NB4 (cell line): ENCODE results near the gene ABHD5.
"Not testable (repeated sequence)": the region's sequence is repeated elsewhere in the genome, so short reads cannot be mapped to it uniquely, and the experiment has no call there.

Source experiments
- DNase-seq: peaks from one replicate; pipeline ENCODE4 v3.0.0; 2010; ENCODE audit warnings: low read depth
- H3K4me3 ChIP-seq: one replicate; pipeline ENCODE4 v1.5.1; 2011; ENCODE audit warnings: mild to moderate bottlenecking, low read depth, low read length, moderate library complexity
- MAX ChIP-seq: IDR thresholded peaks from 2 replicates; pipeline ENCODE4 v1.6.1; 2011; ENCODE audit warnings: low read depth, low read length
- MYC ChIP-seq: IDR thresholded peaks from 2 replicates; pipeline ENCODE4 v1.6.1; 2011; ENCODE audit warnings: low read depth, low read length
- POLR2A ChIP-seq: IDR thresholded peaks from 2 replicates; pipeline ENCODE4 v1.6.1; 2011; ENCODE audit warnings: mild to moderate bottlenecking; ENCODE audit not compliant: insufficient read length; ENCODE audit errors: extremely low read depth
- TF ChIP-seq, protein P1 (sequence below): IDR thresholded peaks from one replicate; pipeline ENCODE4 v1.5.1; 2012; ENCODE audit warnings: low read depth, low read length

Gene ABHD5

GRCh38 chr3:43674345-43675085 is 16.2 kb upstream of the ABHD5 start:
- no peak for TF ChIP-seq POLR2A
- no peak for TF ChIP-seq MAX
- TF ChIP-seq, protein P1, sequence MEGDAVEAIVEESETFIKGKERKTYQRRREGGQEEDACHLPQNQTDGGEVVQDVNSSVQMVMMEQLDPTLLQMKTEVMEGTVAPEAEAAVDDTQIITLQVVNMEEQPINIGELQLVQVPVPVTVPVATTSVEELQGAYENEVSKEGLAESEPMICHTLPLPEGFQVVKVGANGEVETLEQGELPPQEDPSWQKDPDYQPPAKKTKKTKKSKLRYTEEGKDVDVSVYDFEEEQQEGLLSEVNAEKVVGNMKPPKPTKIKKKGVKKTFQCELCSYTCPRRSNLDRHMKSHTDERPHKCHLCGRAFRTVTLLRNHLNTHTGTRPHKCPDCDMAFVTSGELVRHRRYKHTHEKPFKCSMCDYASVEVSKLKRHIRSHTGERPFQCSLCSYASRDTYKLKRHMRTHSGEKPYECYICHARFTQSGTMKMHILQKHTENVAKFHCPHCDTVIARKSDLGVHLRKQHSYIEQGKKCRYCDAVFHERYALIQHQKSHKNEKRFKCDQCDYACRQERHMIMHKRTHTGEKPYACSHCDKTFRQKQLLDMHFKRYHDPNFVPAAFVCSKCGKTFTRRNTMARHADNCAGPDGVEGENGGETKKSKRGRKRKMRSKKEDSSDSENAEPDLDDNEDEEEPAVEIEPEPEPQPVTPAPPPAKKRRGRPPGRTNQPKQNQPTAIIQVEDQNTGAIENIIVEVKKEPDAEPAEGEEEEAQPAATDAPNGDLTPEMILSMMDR: no peak
- TF ChIP-seq MYC: no peak
- DNase-seq: no peak
- H3K4me3 ChIP-seq: no peak overlapping the region

GRCh38 chr3:43675593-43675992 is 15.1 kb upstream of the ABHD5 start:
- no peak for DNase-seq
- no peak overlapping the region for H3K4me3 ChIP-seq
- TF ChIP-seq, protein P1: no peak
- TF ChIP-seq MAX (no peak), MYC (no peak), POLR2A (no peak)

DNA sequence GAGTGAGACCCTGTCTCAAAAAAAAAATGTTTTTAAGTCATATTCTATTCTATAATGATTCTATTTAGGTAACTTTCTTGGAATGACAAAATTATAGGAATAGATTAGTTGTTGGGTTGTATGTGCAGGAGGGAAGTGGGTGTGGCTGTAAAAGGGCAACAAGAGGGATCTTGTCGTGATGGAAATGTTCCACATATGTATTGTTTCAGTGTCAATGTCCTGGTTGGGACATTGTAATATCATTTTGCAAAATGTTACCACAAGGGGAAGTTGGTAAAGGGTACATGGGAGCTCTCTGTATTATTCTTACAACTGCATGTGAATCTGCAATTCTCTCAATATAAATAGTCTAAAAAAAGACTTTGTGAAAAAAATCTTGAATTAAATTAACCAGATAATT is 14.3 kb upstream of the ABHD5 start:
- no peak overlapping the region for H3K4me3 ChIP-seq
- TF ChIP-seq POLR2A (no peak), MYC (no peak), MAX (no peak)
- TF ChIP-seq, protein P1: no peak
- no peak for DNase-seq

DNA sequence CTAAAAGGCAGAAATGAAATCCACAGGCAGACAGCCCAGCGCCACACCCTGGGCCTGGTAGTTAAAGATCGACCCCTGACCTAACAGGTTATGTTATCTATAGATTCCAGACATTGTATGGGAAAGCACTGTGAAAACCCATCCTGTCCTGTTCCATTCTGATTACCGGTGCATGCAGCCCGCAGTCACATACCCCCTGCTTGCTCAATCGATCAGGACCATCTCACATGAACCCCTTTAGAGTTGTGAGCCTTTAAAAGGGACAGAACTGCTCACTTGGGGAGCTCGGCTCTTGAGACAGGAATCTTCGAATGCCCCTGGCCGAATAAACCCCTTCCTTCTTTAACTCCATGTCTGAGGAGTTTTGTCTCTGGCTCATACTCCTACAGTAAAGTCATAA is 12.4 kb upstream of the ABHD5 start:
- not testable (repeated sequence) for DNase-seq, H3K4me3 ChIP-seq

DNA sequence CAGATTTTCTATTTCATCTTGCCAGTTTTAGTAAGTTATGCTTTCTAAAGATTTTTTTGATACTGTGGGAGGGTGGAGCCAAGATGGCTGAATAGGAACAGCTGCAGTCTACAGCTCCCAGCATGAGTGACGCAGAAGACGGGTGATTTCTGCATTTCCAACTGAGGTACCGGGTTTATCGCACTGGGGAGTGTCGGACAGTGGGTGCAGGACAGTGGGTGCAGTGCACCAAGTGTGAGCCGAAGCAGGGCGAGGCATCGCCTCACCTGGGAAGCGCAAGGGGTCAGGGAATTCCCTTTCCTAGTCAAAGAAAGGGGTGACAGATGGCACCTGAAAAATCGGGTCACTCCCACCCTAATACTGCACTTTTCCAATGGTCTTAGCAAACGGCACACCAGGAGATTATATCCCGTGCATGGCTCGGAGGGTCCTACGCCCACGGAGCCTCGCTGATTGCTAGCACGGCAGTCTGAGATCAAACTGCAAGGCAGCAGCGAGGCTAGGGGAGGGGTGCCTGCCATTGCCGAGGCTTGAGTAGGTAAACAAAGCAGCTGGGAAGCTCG is 11.8 kb upstream of the ABHD5 start:
- H3K4me3 ChIP-seq, DNase-seq: not testable (repeated sequence)

DNA sequence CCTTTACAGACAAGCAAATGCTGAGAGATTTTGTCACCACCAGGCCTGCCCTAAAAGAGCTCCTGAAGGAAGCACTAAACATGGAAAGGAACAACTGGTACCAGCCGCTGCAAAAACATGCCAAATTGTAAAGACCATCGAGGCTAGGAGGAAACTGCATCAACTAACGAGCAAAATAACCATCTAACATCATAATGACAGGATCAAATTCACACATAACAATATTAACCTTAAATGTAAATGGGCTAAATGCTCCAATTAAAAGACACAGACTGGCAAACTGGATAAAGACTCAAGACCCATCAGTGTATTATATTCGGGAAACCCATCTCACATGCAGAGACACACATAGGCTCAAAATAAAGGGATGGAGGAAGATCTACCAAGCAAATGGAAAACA is 9.9 kb upstream of the ABHD5 start:
- H3K4me3 ChIP-seq, DNase-seq: not testable (repeated sequence)

DNA sequence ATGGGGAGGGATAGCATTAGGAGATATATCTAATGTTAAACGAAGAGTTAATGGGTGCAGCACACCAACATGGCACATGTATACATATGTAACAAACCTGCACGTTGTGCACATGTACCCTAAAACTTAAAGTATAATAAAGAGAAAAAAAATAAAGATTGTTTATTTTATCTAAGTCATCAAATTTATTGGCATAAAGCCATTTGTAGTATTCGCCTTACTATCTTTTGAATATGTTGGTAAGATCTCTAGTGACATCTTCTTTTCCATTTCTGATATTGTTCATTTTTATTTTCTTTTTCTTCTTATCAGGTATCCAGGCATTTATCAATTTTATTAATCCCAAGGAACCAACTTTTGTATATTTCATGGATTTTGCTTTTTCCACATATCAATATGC is 5.8 kb upstream of the ABHD5 start:
- no peak overlapping the region for H3K4me3 ChIP-seq
- DNase-seq: no peak
- TF ChIP-seq MYC (no peak), MAX (no peak), POLR2A (no peak)
- TF ChIP-seq, protein P1: no peak
